Measurements from ENCODE around the gene FARSB. TPM values are rescaled to one million over a fixed set of nuclear protein-coding genes. Genes with fewer than 3 reads are reported as not detected.
"Not testable (repeated sequence)": the region's sequence is repeated elsewhere in the genome, so short reads cannot be mapped to it uniquely, and the experiment has no call there.

The FARSB gene
- total RNA-seq, 2 donors from 2014 or later = 11.3 to 13.7 TPM

DNA sequence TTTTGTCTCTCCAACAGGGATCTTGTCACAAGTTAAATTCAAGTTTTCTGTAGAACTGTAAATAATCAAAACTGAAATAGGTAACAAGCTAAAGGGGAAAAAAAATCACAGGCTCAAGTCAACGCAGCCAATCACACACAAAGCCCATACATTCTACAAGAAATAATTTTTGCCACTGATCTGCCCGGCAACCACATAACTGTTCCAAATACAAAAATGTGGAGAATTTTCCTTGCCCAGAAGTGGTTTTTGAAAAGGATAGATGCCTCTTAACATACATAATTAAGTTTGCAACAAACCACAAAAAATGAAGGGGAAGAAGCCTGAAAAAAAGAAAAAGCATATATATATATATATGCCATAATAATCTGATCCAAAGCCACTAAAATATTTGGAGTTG, 60.3 kb downstream of the FARSB start:
- Histone ChIP-seq H3K9me3 (no peaks in the 10 kb centered on the region), H3K36me3 (peaks cover 18% of the 10 kb centered on the region), H3K27ac (no peak overlapping the region), H3K27me3 (no peaks in the 10 kb centered on the region), H3K4me3 (no peak overlapping the region), H3K4me1 (peaks cover 0 to 8% of the 10 kb centered on the region in 2 donors)
- DNase-seq (ENCODE audit: low spot score) = no peak
- TF ChIP-seq, protein P1, sequence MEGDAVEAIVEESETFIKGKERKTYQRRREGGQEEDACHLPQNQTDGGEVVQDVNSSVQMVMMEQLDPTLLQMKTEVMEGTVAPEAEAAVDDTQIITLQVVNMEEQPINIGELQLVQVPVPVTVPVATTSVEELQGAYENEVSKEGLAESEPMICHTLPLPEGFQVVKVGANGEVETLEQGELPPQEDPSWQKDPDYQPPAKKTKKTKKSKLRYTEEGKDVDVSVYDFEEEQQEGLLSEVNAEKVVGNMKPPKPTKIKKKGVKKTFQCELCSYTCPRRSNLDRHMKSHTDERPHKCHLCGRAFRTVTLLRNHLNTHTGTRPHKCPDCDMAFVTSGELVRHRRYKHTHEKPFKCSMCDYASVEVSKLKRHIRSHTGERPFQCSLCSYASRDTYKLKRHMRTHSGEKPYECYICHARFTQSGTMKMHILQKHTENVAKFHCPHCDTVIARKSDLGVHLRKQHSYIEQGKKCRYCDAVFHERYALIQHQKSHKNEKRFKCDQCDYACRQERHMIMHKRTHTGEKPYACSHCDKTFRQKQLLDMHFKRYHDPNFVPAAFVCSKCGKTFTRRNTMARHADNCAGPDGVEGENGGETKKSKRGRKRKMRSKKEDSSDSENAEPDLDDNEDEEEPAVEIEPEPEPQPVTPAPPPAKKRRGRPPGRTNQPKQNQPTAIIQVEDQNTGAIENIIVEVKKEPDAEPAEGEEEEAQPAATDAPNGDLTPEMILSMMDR (IDR thresholded peaks at IDR 0.05) = no peak

DNA sequence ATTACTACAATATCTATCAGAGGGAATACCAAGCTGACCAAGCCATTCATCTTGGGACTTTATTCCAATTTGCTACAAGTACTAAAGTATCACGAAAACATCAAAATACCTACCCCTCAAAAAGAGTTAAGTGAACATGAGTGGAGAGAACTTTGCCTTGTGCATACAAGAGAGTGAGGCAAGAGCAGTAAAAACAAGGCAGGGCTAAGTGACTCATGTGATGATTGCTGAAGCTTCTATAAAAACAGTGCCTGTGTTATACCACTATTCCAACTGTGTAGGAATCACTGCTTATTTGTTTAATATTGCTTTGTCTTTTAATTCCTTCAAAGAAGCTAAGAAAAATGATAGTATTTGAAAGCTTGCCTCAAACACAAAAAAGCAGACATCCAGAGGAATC, 61.2 kb downstream of the FARSB start:
- TF ChIP-seq, protein P1 (IDR thresholded peaks at IDR 0.05) = no peak
- no peak overlapping the region for H3K4me3 ChIP-seq
- no peaks in the 10 kb centered on the region for H3K9me3 ChIP-seq
- peaks cover 14% of the 10 kb centered on the region for H3K36me3 ChIP-seq
- no peaks in the 10 kb centered on the region for H3K27me3 ChIP-seq
- peaks cover 0 to 8% of the 10 kb centered on the region in 2 donors for H3K4me1 ChIP-seq
- no peak overlapping the region for H3K27ac ChIP-seq
- DNase-seq (ENCODE audit: low spot score) = no peak

DNA sequence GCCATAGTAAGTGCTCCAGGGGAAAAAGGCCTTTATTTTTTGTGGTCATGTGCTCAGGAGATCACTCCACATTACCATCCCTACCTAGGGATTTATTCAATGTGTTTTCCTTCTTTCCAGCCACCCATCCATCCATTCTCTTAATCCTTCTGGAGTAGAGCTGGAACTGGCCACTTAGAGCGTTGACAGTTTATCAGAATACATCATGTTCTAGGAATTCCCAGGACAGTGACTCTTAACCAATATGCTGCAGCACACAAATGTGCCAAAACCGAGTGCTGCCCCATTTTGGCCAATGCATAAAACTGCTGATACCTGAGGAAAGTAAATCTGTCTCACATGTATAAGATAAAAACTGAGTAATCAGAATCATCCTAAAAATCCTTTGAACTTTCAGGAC, 63.7 kb downstream of the FARSB start:
- no peak for DNase-seq (ENCODE audit: low spot score)
- H3K4me3 ChIP-seq = no peak overlapping the region
- no peaks in the 10 kb centered on the region for H3K27me3 ChIP-seq
- H3K27ac ChIP-seq = no peak overlapping the region
- no peaks in the 10 kb centered on the region for H3K36me3 ChIP-seq
- peaks cover 0 to 8% of the 10 kb centered on the region in 2 donors for H3K4me1 ChIP-seq
- TF ChIP-seq, protein P1 (IDR thresholded peaks at IDR 0.05) = no peak
- H3K9me3 ChIP-seq = no peaks in the 10 kb centered on the region

DNA sequence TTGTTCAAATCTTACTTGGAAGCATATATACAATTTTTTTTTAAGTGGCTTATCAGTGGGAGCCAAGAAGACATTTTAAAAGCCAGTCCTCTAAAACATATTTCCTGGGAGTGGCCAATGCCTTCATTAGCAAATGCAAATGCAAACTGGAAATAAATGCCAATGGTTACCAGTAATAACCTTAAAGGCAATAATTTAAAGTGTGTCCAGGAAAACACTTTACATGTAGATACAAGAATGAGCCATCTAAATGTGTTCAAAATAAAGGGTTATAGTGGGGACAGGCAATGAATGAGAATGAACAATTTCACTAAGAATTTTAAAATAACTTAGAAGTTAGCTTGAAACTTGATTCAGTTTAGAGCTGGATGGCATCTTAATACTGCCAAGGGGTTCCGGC, 64.2 kb downstream of the FARSB start:
- no peak for DNase-seq (ENCODE audit: low spot score)
- Histone ChIP-seq H3K9me3 (no peaks in the 10 kb centered on the region), H3K36me3 (no peaks in the 10 kb centered on the region), H3K27ac (no peak overlapping the region), H3K27me3 (no peaks in the 10 kb centered on the region), H3K4me1 (peaks cover 0 to 8% of the 10 kb centered on the region in 2 donors), H3K4me3 (no peak overlapping the region)
- TF ChIP-seq, protein P1 (IDR thresholded peaks at IDR 0.05) = no peak

DNA sequence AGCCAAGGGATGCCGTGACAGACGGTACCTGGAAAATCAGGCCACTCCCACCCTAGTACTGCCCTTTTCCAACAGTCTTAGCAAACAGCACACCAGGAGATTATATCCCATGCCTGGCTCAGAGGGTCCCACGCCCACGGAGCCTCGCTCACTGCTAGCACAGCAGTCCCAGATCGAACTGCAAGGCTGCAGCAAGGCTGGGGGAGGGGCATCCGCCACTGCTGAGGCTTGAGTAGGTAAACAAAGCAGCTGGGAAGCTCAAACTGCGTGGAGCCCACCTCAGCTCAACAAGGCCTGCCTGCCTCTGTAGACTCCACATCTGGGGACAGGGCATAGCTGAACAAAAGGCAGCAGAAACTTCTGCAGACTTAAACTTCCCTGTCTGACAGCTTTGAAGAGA, 71.3 kb downstream of the FARSB start:
- H3K4me1 ChIP-seq; H3K4me3 ChIP-seq; H3K27ac ChIP-seq; H3K36me3 ChIP-seq; H3K27me3 ChIP-seq; H3K9me3 ChIP-seq; DNase-seq (ENCODE audit: low spot score): not testable (repeated sequence)

DNA sequence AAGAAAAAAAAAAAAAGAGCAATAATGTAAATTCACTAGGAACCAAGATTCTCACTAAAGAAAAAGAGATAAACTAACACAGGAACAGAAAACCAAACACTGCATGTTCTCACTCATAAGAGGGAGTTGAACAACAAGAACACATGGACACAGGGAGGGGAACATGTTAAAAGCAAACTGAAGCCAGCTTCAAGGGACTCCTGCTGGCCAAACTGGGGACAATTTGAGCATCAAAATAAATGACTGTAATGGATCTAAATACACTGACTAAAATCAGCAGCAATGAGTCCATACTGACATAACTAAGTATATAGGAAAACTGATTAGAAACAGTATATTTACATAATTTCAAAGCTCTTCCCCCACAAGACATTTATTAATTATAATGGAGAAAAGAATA, 73.0 kb downstream of the FARSB start:
- no peaks in the 10 kb centered on the region for H3K27me3 ChIP-seq
- H3K36me3 ChIP-seq = peaks cover 4% of the 10 kb centered on the region
- TF ChIP-seq, protein P1 (IDR thresholded peaks at IDR 0.05) = peak in 1 of 2 donors; percentile 35
- H3K27ac ChIP-seq = no peak overlapping the region
- DNase-seq (ENCODE audit: low spot score) = no peak
- H3K9me3 ChIP-seq = no peaks in the 10 kb centered on the region
- no peak overlapping the region for H3K4me3 ChIP-seq
- no peaks in the 10 kb centered on the region for H3K4me1 ChIP-seq
